NCI-H345 (cell line): ENCODE results near the gene ZFP36L2.
A peak's percentile ranks its signal among the peaks of the same experiment; 100 is the strongest.

Source experiments
- DNase-seq: peaks from one replicate; lab custom pipeline; 2025; lab: John Stamatoyannopoulos, UW

ZFP36L2 gene

DNA sequence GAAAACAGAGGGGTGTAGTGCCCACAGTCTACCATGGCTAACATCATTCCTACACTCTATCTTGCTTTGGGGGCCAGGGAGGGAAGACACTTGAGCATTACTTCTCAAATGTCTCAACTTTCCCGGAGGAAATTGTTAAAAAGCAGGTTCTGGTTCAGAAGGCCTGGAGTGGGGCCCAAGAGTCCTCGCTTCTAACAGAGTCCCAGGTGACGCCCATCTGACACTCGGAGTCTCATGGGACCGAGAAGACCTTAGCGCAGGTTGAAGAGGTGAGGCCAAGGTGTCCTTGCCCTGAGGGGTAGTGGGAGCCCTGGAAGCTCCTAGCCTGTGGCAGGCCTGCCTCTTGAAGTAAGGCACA, 40.1 kb downstream of the ZFP36L2 start:
- DNase-seq = no peak

DNA sequence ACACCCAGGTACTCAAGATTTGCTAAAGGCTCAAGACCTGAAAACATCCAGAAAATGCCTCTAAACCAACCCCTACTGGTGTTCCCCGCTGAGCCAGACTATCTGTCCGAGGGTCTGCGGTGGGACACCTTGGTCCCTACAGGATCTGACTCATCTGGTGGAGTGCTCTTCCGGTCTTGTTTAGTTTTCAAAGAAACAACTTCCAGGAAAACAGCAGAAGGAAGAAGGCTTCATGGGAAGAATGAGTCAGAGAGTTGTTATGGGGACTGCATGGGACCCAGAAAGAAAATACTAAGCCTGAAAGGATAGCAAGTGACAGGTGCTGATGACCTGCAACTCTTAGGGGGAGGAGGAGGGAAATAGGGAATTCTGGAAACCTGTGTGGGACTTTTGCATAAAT, 41.3 kb downstream of the ZFP36L2 start:
- no peak for DNase-seq

DNA sequence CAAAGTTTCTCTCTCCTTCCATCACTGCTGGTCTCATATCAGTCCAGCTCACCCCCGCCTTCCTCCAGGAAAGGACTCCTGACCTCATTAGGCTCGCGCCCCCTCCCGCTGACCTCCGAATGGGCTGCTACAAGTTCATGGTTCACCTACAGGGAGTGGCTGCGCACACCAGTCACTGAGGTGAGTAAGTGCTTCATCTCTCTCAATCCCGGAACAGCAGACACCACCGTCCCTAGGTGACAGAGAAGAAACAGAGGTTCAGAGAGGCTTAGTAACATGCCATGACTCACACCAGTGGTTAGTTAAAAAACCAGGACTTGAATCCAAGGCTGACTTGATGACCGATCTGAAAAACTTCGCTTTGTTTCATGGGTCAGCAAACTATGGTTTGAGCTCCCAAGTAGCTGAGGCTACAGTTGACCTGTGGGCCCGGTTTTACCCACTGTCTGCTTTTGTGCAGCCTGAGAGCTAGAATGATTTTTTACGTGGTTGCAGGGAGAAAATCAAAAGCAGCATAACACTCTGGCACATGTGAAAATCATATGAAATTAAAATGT, 42.0 kb downstream of the ZFP36L2 start:
- DNase-seq = no peak

DNA sequence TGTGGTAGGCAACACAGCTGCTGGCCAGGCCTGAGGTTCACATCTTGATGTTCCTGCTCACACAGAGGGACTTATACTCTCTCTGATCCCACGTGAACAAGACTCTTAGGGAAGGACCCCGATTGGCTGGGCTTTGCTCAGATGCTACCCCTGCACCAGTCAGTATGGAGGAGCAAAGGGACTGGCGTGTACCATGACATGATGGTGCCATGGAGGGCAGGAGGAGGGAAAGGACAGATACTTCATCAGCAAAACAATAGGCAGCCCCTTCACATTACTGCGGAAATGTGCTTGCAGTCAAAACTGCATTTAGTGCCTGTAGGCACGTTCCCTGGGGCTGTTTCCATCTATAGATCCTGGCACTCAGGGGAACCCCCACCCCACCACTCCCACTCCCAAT, 42.7 kb downstream of the ZFP36L2 start:
- no peak for DNase-seq

DNA sequence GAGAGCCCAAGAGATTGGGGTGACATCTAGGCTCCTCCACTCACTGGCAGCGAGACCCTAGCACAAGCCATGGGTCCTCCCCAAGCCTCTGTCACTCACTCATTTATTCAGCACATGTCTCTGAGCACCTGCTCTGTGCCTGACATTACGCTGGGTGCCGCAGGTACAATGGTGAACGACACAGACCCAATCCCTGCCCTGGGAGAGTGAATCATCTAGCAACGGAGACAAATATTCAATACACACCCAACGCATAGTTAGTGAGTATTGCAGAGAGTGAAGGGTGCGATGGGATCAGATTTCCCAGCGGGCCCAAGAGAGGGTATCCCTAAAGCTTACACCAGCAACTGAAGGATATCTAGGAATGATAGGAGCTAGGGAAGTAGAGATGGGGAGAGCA, 45.5 kb downstream of the ZFP36L2 start:
- no peak for DNase-seq

DNA sequence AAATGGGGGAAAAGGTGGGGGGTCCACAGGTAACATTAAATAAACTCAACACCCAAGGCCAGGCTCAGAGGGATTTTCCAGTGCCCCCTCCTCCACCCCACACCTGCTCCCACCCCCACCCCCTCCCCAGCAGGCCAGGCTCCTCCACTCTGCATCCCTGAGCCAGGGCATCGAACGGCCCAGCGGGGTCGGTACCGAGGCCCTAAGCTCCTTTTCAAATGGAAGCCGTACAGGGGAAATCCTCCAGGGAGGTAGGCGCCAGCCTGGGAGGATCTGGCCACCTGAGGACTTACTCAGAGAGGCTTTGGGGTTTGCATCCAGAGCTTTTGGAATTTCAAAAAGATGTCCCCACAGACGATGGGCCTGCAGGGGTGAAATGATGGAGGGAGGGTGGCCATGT, 46.5 kb downstream of the ZFP36L2 start:
- DNase-seq = no peak

DNA sequence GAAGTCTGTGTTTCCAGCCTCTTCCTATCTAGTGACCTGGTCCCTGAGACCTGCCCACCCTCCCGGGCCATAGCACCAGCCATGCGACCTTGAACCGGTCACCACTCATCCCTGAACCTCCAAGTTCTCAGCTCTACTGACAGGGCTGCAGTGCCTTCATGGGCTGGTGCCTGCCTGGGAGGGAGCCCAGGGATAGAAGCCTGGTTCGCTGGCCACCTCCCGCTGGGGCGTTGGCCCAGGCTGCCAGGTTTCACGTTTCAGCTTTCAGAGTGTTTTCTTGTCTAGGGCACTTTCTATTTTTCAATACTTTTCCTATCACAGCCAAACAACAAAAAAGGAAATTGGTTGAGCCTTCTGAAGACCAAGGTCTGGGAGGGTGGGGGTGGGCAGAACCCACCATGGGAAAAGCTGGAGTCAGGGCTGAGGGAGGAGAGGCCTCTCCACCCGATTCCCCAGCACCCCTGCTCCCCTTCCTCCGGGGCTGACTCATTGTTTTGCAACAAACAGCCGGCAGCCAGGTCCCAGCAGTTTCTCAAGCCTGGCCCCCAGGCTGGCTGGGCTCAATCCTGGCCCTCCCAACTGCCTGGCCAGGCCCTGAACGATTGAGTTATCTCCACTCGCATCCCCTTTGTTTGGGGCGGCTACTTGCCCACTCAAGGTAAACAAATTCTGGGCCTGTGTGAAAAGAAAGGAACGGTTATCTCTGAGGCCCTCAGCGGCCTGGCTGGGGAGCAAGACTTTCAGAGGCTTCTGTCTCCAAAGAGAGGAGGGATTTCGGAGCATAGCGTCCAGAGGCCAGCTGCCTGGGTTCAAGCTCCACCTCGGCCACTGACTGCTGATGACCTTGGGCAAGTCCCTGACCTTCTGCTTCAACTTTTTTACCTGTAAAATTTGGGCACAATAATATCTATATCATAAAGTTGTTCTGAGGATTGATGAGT, 47.5 kb downstream of the ZFP36L2 start:
- peak; percentile 77 for DNase-seq

DNA sequence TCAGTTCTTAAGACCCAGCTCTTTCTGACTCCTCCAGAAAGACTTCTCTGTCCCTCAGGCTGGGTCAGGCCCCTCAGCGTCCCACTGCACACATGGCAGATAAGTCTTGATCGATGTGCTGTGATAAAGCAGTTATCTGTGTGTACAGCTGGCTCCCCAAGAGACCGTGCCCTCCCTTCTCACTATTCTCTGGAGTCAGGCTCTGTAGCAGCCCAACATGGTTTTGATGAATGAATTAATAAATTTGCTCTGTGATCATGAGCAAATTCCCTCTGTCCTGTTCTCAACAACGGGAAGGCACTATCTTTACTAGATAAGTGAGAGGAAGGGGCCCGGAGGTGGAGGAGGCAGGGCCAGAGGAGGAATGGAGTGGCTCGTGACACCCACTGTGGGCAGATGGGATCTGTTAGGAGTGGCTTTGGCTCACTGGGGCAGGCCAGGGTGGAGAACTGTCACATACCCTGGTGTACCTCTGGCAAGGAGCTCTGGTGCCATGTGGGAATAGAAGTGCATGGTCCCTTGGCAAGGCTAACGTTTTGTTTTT, 48.3 kb downstream of the ZFP36L2 start:
- no peak for DNase-seq

DNA sequence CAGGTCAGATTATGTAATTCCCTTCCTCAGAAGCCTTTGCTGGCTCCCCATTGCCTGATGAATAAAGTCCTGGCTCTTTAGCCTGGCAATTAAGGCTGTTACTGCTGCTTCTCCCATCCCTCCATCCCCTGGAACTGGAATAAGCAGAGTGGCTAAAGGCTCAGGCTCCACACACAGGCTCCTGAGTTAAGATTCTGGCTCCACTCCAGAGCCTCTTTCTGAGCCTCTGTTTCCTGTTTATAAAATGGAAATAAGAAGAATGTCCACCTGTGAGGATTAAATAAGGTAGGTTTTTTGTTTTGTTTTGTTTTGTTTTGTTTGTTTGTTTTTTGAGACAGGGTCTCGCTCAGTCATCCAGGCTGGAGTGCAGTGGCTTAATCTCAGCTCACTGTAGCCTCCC, 50.0 kb downstream of the ZFP36L2 start:
- no peak for DNase-seq

DNA sequence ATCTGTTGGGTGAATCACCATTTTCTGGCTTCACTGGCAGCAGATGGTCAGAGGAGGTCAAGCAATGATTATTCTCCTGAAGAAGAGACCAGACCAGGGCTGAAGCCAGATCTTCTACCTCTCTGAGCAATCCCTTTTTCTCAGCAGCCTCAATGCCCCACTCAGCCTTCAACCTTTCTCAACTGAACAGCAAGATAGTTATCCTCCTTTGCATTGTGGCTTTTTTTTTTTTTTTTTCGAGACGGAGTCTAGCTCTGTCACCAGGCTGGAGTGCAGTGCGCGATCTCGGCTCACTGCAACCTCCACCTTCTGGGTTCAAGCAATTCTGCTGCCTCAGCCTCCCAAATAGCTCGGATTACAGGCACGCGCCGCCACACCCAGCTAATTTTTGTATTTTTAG, 50.5 kb downstream of the ZFP36L2 start:
- no peak for DNase-seq

DNA sequence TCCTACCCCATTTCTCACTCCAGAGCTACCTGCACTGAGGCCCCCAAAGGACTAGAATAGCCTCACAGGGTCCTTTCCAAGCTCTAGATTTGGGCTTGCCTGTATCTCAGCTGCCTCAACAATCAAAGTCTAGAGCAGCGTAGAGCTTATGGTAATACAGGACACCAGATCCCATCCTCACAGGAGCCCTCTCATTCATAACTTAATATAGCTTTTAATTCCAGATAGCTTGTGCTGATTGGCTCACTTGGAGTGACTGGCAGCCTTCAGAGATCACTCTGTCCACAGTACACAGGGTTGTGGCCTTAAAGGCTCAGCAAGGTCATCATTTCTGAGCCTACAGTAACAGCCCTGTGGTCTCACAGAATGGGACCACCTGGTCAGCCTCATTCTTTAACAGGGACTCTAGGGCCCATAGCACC, 51.4 kb downstream of the ZFP36L2 start:
- DNase-seq = no peak

DNA sequence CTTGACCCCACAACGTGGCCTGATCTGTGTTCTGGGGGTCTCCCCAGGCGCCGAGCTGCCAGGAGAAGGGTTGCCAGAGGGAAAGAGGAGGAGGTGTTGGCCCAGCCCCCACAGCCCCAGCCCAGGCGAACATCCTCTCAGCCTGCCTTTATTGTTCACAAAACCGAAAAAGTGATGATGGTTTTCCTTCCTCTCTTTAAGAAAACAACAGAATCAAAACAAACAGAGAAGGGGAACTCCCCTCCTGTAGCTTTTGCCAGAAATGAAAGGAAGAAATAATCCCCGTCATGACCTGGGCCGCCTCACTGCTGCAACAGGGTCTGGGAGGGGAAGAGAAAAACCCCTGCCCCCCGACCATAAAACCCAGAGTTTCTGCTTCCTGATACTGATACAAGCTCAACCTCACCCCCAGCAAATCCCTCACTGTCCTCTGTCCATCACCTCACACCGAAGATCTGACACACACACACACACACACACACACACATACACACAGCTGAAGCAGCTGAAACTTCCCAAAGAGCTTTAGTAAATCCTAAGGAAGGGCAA, 52.0 kb downstream of the ZFP36L2 start:
- DNase-seq = no peak
